A204.1 (cell line): ENCODE data around the gene SLCO3A1.

Experiments
- FAIRE-seq: peaks from 2 replicates; lab custom pipeline; 2012; peaks lifted over from hg19 to GRCh38; lab: Jason Lieb, UNC

SLCO3A1 gene

DNA sequence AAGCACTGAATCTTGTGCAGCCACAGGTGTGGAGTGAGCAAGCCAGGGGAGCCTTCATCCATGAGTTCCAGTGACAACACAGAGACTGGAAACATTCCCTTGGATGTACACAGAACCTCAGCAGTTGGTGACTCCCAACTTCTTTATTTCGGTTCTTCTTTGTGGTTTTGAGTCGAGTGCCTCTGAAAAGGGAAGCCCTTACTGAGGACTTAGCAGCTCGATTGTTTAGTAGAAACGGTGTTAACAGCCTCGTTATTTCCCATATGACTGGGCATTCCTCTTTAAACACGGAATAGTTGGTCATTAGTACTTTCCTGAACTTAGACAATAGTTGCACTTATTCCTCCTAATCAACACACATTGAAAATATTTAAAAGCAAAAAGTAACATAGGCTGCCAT is 7.7 kb downstream of the SLCO3A1 start:
- no peak for FAIRE-seq

GRCh38 chr15:91862891-91863504 is 9.5 kb downstream of the SLCO3A1 start:
- FAIRE-seq: no peak

GRCh38 chr15:91863621-91864255 is 10.2 kb downstream of the SLCO3A1 start:
- no peak for FAIRE-seq

- no peak for FAIRE-seq
These were observed 11.2 kb downstream of the SLCO3A1 start for GRCh38 chr15:91864664-91865063.

DNA sequence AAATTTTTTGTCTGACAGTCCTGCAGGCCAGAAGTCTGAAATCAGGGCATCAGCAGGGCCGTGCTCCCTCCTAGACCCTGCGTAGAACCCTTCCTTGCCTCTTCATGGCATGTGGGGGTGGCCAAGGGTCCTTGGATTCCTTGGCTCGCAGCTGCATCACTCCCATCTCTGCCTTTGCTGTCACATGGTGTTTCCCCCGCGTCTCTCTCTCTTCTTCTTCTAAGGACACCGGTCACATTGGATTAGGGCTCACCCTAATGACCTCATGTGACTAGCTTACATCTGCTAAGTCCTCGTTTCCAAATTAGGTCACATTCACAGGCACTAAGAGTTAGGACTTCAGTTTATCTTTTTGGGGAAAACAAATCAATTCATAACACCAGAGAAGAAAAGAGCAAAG is 12.0 kb downstream of the SLCO3A1 start:
- FAIRE-seq: no peak

- FAIRE-seq: no peak
These were observed 12.4 kb downstream of the SLCO3A1 start for GRCh38 chr15:91865950-91866349.

DNA sequence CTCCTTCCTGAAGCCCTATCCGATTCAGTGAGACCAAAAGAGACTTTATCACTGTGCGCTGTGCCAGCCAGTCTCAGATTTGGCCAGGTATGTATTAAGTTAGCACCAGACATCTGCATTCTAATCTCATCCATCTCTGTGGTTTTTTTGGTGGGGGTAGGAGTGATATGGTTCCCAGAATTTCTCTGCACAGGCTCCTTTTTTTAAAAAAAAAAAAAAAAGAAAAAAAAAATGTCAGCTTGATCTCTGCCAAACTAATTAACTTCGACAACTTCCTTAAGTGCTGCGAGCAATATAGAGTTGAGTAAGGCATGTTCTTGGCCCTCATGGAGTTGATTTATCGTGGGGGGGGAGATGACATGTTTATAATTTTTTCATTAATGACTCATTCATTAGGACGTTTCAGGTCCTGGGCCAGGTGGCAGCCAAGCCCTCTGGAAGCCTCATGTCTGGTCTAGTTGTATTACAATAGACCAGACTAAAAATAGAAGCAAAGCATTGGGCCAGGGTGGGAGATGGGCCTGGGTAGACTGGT is 12.9 kb downstream of the SLCO3A1 start:
- FAIRE-seq: no peak

DNA sequence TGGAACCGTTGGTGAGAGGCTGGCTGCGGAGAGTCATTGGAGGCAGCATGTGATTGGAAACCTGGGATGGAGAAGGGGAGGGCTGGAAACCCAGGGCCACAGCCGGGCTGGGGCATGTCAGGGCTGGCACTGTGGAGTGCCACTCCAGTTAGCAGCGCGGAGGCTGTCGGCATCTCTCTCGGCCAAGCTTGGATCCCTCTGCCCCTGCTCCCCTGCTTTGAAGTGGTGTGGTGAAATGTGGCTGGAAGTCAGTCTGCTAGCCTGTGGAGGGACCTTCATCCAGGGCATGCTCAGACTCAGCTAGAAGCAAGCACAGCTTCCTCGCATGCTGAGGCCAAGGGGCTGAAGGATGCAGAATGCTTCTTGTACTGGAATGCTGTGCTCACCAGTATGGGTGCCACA is 13.5 kb downstream of the SLCO3A1 start:
- no peak for FAIRE-seq

DNA sequence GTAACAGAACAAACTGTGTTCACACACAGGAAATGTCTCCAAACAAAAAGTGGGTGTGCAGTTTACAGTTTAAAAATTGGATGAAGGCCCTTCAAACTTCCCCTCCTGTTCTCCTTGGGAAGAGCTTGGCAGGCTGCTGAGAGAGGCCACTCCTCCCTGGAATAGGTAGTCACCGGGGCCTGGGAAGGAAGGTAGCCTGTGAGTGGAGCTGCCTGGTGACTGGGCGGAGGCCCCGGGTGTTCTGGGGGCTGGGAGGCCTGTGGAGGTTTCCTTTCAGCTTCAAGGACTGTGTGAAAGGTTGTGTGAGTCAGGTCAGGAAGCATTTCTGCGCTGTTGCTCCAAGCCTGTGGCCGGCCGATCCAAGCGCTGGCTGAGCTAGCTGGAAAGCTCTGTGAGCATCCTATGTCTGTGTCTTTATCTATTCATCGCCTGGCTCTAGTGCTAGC is 14.1 kb downstream of the SLCO3A1 start:
- FAIRE-seq: no peak

- FAIRE-seq: no peak
These were observed 17.5 kb downstream of the SLCO3A1 start for GRCh38 chr15:91870876-91871537.

DNA sequence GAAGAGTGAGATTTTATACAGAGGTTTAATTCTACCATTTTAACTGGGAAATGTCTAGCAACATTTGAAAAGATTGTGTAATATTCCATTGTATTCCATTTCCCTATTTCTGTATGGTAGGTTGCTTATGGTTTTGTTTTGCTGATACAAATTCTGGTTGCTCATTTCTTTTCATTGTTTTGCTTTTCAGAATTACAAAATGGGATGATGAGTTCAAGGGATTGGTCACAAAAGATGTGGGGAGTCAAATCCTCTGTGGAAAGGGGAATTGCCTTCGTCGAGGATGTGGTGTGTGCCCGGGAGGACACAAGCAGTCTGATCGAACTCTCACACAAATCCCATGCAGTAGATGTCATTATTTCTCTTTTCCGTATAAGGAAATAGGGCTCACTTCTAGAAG is 18.3 kb downstream of the SLCO3A1 start:
- no peak for FAIRE-seq

GRCh38 chr15:91872356-91873137 is 19.0 kb downstream of the SLCO3A1 start:
- FAIRE-seq: no peak

DNA sequence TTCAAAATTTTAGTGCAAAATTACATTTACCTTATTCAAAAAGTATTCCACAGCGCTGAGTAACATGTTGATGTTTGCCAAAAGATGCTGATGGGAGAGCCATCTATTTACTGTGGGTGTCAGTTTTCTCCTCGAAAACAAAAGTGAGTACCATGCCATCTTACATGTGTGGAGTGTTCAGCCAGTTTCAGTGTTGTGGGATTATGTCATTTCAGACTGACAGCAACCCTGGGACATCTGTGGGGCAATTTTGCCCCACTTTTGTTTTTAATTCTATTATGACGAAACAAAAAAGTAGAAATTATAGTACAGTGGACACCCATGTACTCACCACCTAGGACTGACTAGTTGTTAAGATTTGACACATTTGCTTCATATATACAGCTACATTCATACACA is 19.6 kb downstream of the SLCO3A1 start:
- no peak for FAIRE-seq

DNA sequence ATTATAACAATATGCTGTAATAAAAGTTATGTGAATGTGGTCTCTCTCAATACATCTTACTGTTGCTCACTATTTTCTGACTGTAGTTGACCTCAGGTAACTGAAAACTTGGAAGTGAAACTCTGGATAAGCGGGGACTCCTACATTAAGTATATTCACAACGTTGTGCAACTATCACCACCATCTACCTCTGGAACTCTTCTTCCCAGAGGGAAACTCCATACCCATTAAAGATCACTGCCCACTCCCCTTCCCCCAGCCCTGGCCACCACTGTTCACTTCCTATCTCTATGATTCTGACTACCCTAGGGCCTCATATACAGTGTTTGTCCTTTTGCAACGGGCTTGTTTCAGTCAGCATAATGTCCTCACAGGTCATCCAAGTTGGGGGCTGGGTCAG is 20.7 kb downstream of the SLCO3A1 start:
- FAIRE-seq: no peak

DNA sequence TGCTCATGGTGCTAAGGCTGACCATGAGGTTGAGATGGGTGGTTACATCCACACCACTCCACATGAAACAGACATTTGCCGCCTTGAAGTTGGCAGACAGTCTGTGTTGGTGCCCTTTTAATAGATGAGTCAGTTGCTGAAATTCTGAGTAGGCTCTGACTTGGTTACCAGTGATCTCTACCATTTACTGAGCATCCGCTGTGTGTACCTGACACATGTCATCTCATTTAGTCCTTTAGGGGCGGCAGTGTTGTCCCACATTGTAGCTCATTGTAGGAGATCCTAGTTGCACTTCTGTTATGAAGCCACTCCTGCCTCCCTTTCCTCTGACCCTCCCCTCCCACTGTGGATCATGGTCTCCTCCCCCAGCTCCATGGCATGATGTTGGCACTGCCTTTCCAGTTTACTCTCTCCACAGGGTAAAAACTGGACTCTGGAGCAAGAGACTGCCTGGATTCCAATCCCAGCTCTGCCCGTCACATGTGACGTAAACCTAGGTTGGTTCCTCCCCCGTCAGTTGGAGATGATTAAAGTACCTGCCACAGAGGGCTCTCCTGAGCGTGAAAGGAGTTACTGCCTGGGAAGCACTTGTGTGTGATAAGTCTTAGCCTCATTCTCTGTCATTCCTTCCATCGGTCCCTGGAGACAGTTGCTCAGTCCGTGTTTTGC is 21.6 kb downstream of the SLCO3A1 start:
- no peak for FAIRE-seq

GRCh38 chr15:91876187-91876586 is 22.7 kb downstream of the SLCO3A1 start:
- FAIRE-seq: no peak

- no peak for FAIRE-seq
These were observed 24.9 kb downstream of the SLCO3A1 start for GRCh38 chr15:91878319-91878870.

DNA sequence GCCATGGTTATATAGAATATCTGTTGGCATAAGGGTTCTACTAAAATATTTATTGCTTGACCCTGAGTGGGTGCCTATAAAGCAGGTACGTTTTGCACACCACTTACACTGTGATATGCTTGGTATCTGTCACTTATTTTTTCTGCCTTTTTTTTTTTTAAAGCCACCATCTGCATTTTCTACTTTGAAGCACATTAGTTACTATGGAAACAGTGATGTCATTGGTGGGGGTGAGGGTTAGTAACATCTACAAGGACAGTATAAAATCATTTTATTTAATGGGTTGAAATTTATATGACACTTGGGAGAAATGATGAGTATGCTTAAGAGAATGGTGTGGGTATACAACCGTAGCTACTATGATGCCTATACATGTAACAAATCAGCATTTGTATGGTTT is 25.6 kb downstream of the SLCO3A1 start:
- no peak for FAIRE-seq

DNA sequence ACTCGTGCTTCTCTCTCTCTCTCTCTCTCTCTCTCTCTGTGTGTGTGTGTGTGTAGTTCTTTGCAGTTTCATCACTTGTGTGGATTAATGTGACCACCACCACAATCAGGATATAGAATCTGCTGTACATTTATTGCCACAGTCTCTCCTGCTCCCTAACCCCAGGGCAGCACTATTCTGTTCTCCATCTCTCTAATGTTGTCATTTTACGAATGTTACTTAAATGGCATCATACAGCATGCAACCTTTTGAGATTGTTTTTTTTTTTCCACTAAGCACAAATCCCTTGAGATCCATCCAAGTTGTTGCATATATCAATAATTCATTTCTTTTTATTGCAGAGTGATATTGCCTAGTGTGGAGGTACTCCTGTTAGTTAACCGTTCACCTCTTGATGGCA is 26.9 kb downstream of the SLCO3A1 start:
- FAIRE-seq: no peak

GRCh38 chr15:91881569-91882297 is 28.2 kb downstream of the SLCO3A1 start:
- no peak for FAIRE-seq
